8988T (cell line): ENCODE measurements around the gene CELF5.
"Not testable (repeated sequence)": the region's sequence is repeated elsewhere in the genome, so short reads cannot be mapped to it uniquely, and the experiment has no call there.

Source experiments
- DNase-seq: peaks from one replicate; pipeline ENCODE4 v3.0.0; 2011

Gene CELF5

DNA sequence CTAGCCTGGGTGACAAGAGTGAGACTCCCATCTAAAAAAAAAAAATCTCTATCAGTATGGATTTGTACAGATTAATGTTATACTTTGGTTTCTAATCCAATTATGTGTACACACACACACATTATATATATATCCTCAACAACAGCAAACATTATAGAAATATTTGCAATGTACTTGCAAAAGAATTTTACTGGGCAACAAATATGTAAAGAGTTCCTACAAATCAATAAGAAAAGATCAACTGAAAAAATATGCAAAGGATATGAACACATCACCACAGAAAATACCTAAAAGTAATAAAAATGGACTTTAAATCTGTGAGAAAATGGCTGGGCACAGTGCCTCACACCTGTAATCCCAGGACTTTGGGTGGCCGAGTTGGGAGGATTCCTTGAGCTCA is 101.0 kb downstream of the CELF5 start:
- no peak for DNase-seq

GRCh38 chr19:3328743-3329142 is 104.3 kb downstream of the CELF5 start:
- no peak for DNase-seq

DNA sequence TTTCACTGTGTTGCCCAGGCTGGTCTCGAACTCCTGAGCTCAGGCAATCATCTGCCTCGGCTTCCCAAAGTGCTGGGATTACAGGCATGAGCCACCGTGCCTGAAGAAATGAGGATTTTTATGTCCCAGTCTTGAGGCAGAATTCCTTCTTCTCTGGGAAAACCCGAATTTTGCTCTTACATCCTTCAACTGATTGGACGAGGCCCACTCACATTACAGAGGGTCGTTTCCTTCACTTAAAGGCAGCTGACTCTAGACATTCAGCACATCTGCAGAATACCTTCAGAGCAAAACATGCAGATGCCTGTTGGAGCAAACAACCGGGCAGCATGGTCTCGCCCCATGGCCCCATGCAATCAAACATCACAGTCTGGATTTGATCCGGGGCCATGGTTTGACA is 105.6 kb downstream of the CELF5 start:
- no peak for DNase-seq

DNA sequence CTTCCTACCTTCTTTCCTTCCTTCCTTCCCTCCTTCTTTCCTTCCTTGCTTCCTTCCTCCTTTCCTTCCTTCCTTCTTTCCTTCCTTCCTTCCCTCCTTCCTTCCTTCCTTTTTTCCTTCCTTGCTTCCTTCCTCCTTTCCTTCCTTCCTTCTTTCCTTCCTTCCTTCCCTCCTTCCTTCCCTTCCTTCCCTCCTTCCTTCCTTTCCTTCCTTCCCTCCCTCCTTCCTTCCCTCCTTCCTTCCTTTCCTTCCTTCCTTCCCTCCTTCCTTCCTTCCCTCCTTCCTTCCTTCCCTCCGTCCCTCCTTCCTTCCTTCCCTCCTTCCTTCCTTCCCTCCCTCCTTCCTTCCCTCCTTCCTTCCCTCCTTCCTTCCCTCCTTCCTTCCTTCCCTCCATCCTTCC is 107.8 kb downstream of the CELF5 start:
- DNase-seq = not testable (repeated sequence)

DNA sequence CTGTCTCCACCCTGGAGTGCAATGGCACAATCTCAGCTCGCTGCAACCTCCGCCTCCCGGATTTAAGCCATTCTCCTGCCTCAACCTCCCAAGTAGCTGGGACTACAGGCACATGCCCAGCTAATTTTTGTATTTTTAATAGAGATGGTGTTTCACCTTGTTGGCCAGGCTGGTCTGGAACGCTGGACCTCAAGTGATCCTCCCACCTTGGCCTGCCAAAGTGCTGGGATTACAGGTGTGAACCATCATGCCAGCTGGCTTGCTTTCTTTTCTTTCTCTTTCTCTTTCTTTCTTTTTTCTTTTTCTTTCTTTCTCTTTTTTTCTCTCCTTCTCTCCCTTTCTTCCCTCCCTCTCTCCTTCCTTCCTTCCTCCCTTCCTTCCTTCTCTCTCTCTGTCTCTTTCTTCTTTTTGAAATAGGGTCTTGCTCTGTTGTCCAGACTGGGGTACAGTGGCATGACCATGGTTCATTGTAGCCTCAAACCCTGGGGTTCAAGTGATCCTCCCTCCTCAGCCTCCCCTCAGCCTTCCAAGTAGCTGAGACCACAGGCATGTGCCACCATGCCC is 108.6 kb downstream of the CELF5 start:
- DNase-seq = no peak

DNA sequence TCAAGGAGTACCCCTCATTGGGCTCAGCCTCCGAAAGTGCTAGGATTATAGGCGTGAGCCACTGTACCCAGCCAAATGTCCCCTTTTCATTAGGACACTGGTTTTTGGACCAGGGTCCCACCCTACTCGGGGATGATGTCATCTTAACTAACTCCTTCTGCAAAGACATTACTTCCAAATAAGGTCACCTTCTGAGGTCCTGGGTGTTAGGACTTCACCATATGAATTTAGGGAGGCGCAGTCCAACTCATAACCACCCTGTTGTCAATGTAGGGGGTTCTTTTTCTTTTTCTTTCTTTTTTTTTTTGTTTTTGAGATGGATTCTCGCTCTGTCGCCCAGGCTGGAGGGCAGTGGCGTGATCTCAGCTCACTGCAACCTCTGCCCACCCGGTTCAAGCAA is 109.2 kb downstream of the CELF5 start:
- DNase-seq = no peak

DNA sequence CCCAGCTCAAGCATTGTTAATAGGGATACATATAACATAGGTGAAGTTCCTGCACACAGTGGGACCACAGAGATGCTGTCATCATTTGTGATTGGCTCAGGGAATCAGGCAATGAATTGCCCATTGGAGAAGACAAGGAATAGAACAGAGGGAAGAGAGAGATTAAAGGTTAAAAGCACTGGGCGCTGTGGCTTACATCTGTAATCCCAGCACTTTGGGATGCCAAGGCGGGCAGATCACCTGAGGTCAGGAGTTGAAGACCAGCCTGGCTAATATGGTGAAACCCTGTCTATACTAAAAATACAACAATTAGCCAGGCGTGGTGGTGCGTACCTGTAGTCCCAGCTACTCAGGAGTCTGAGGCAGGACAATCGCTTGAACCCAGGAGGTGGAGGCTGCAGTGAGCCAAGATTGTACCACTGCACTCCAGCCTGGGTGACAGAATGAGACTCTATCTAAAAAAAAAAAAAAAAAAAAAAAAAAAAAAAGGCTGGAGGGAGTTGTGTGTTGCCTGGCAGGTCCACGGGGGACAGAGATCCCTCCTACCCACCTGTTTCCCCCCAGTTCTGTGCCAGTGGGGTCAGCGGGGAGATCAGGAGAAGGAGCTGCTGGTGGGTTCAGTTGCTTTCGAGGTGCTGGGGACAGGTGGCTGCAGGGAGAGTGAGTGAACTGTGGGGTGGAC is 110.4 kb downstream of the CELF5 start:
- not testable (repeated sequence) for DNase-seq

DNA sequence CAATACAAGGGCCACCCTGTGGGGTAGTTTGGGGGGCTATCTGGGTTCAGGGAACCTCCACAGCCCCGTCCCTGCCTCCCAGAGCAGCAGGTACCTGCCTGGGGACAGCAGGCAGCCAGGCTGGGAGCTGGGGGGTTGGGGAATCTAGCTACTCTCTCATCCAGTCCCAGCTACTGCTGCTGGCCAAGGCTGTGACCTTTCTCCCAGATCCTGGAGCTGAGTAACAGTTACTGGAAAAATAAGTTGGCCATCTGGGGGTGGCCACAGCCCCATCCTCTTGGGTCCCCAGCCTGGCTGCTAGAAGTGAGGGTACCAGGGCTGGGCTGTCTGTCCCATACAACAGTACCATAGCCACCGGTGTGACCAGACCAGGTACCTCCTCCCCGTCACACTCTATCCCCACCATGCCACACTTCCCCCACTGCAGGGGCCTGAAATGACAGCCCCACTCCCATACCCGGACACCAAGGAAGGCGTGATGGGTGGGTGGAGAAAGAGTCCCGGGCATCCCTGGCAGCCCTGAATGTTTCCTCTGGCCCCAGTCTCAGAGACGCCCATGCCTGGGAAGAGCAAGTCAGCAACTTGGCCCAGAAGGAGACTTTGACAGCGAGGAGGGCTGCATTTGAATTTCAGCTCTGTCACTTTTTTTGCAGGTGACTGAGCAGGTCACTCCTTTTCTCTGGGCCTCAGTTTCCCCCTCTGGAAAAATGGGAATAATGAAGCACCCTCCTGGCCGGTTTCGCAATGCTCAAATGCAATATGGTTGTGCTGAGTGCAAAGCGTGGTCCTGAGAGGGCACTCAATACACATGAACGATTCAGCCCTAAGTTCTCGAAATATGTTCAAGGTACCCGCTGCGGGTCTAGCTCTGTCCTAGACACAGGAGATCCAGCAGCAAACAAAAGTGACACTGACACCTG is 111.2 kb downstream of the CELF5 start:
- DNase-seq = no peak

DNA sequence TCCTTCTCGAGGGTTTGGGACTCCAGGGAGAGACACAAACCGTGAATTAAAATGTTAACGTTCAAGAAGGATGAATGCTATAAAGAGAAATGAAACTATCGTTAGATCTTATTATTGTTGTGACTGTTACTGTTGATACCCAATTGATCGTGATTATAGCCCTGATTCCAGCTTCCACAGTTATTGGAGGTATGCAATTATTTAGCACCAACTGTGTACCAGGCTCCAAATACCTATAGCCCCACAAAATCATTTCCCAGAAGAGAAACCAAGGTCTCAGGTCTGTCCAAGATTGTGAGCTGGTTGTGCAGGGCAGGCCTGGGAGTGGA is 111.9 kb downstream of the CELF5 start:
- DNase-seq = no peak

GRCh38 chr19:3336680-3337523 is 112.4 kb downstream of the CELF5 start:
- DNase-seq = no peak

DNA sequence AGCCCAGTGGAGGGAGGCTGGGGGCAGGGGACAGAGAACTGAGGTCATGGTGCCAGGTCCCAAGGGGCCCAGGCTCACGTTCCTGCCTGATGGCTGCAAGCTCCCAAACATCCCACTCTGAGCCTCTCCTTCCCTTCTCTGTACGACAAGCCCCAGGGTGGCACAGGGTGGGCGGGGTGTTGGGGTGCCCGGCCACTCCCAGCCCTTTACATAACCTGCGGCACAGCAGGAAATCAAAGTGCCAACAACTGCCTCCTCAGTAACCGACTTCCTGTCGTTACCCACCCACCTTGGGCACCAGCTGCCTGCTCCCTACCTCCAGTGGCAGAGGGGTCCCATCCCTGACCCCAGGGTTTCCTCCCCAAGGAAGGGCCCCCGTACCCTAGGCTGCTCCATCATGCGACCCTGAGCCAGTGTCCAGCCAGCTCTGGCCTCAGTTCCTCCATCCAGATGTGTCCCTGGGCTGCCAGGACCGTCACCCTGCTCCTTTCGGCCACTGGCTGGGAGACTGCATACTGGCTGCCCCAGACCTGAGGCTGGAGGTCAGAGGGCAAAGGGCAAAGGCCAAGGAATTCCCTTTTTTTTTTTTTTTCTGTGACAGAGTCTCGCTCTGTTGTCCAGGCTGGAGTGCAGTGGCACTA is 114.2 kb downstream of the CELF5 start:
- DNase-seq = no peak

DNA sequence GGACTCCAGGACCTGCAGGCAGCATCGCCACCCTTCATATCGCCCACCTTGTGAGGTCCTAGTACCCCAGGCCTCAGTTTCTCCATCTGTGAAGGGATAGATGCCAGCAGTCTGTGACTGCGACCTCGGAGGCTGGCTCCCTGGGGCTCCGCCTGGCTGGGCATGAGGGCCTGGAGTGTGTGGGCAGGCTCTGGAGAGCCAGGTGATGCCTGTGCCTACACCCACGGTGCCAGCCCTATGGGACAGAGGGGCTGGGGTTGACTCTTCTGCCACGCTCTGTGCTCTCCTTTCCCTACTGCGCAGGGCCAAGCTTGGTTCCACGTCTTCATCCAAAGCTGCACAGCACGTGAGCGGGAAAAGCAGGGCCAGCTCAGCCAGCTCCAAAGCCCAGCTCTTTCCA is 115.9 kb downstream of the CELF5 start:
- no peak for DNase-seq

DNA sequence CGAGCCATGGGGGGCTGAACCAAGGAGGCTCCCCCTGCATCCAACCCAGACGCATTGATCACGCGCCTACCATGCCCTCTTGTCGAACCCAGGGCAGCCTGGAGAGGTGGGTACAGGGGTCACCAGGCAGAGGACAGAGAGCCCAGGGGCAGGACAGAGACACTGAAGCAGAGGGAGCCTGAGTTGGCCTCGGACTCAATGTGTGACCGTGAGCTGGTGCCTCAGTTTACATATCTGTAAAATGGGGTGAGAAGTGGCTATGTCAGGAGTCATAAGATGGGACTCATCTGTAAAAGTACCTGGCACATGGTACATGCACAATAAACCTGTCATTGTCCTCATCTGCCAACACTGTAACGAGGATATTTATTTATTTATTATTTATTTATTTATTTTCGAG is 117.8 kb downstream of the CELF5 start:
- DNase-seq = no peak

DNA sequence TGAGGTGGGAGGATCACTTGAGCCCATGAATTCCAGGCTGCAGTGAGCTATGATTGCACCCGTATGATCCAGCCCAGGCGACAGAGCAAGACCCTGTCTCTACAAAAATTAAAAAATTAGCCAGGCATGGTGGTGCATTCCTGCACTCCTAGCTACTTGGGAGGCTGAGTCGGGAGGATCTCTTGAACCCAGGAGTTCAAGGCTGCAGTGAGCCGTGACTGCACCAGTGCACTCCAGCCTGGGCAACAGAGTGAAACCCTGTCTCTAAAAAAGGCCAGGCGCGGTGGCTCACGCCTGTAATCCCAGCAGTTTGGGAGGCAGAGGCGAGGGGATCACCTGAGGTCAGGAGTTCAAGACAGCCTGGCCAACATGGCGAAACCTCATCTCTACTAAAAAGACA is 118.5 kb downstream of the CELF5 start:
- not testable (repeated sequence) for DNase-seq

DNA sequence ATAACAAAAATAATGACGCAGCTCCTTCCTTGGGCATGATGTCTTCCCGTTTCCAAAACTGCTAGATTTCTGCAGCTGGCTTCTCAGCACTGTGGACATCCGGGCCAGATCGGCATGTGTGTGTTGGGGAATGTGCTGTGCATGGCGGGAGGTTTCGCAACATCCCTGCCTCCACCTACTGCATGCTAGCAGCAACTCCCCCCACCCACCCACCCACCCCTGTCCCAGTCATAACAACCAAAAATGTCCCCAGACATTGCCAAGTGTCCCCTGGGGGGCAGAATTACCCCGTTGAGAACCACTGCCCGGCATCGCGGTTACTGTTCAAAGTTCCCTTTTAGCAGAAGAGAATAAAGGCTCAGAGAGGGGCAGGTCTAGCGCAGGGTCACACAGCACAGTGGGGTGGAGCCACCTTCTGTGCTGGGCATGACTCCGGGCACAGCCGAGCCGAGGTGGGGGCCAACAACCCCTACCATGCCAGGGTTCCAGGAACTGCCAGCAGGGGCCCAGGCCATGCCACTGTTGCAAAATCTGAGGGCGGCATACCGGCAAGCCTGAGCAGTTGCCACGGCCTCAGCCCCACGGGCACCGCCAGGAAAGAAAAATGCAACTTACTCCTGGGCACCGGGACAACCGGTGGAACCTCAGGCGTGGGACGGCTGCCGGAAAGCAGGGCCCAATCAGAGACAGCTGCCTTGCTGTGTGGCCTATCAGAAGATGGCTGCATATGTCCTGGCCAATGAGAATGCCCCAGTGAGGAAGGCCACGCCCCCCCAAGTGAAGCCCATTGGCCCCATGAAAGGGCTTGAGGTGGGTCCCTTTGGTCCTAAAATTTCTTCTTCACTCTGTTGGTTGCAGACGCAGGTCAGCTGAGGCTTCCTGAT is 119.4 kb downstream of the CELF5 start:
- DNase-seq = no peak

GRCh38 chr19:3344608-3345598 is 120.4 kb downstream of the CELF5 start:
- DNase-seq = no peak

DNA sequence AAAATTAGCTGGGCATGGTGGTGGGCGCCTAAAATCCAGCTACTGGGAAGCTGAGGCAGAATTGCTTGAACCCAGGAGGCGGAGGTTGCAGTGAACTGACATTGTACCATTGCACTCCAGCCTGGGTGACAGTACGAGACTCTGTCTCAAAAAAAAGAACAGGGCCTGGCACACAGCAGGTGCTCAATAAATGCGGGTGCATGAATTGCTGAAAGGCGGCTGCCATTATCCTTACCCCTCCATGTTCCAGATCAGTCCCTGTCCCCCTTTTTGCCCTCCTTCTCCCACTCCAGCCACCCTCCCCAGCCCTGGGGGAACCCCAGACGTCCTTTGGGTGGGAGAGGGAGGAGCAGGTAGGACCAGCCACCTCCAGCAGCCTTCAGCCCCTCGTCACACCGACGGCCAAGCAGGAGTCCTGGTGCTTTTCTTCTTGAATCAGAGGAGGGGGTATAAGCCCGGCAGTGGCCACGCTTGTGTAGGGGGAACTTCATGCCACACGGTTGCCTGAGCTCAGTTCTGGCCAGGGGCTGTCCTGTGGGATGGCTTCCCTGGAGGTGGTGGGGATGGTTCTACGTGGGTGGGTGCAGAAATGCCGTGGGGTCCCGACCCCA is 121.5 kb downstream of the CELF5 start:
- no peak for DNase-seq
